Skin of body (tissue), 3 donors: ENCODE data around the gene CTNNB1. TPM values are rescaled to one million over a fixed set of nuclear protein-coding genes. Genes with fewer than 3 reads are reported as not detected.
"Not testable (repeated sequence)": the region's sequence is repeated elsewhere in the genome, so short reads cannot be mapped to it uniquely, and the experiment has no call there.

Experiments used
- DNase-seq: peaks from one replicate; lab custom pipeline; 2025; lab: John Stamatoyannopoulos, UW
- small RNA-seq: library from RNA; depleted of rRNA; stranded (forward); fragments of <200 nt; gene quantifications from one replicate; pipeline ENCODE3, GENCODE V24; 2014; ENCODE audit warnings: low replicate concordance
- total RNA-seq: library from RNA; depleted of rRNA; stranded (reverse); fragments of >200 nt; gene quantifications from one replicate; pipeline ENCODE4 v1.2.3, GENCODE V29; 2014

CTNNB1 gene
- total RNA-seq, 1 donor from 2014 or later = 728 TPM

- DNase-seq = no peak
Measured at GRCh38 chr3:41251593-41251992, 52.3 kb downstream of the CTNNB1 start.

- no peak for DNase-seq
Measured at GRCh38 chr3:41258239-41258800, 59.0 kb downstream of the CTNNB1 start.

- no peak for DNase-seq
Measured at GRCh38 chr3:41259449-41260062, 60.3 kb downstream of the CTNNB1 start.

- DNase-seq = no peak
Measured at GRCh38 chr3:41260063-41260450, 60.8 kb downstream of the CTNNB1 start.

- DNase-seq = no peak
Measured at GRCh38 chr3:41265011-41265545, 65.8 kb downstream of the CTNNB1 start.

- DNase-seq = no peak
Measured at GRCh38 chr3:41265823-41266273, 66.5 kb downstream of the CTNNB1 start.

GRCh38 chr3:41267975-41268640, 68.8 kb downstream of the CTNNB1 start:
- DNase-seq = no peak

GRCh38 chr3:41272667-41273066, 73.4 kb downstream of the CTNNB1 start:
- DNase-seq = no peak

GRCh38 chr3:41274944-41275668, 75.8 kb downstream of the CTNNB1 start:
- DNase-seq = no peak

GRCh38 chr3:41276191-41276590, 76.9 kb downstream of the CTNNB1 start:
- no peak for DNase-seq

GRCh38 chr3:41277790-41278465, 78.6 kb downstream of the CTNNB1 start:
- no peak for DNase-seq

- DNase-seq = not testable (repeated sequence)
Measured at GRCh38 chr3:41284934-41285333, 85.6 kb downstream of the CTNNB1 start.

- no peak for DNase-seq
Measured at GRCh38 chr3:41286305-41286704, 87.0 kb downstream of the CTNNB1 start.

- no peak for DNase-seq
Measured at GRCh38 chr3:41288785-41289184, 89.5 kb downstream of the CTNNB1 start.

Small RNA genes within 50 kb of the gene (small RNA-seq; reads per million reads assigned to genes)
- not detected for gene MRPS31P1
